SK-N-SH (cell line): ENCODE data around the gene RELN. TPM values are rescaled to one million over a fixed set of nuclear protein-coding genes. Genes with fewer than 3 reads are reported as not detected.

ENCODE experiments used
- CTCF ChIA-PET: fragments of 300-600, 350-600 bp; formaldehyde crosslinking; extraction: SDS; loops from one replicate; lab custom pipeline; 2021; lab: Yijun Ruan, JAX
- POLR2A ChIA-PET: fragments of 350-600 bp; sonication (Branson Sonifier 250); formaldehyde crosslinking; extraction: SDS; loops from one replicate; lab custom pipeline; 2020; ENCODE audit warnings: antibody characterized with exemption, inconsistent platforms; lab: Yijun Ruan, JAX
- DNase-seq: peaks from one replicate; pipeline ENCODE4 v3.0.0; 2012
- H2AFZ ChIP-seq: fragments of 200-600 bp; sonication (generic); 2 replicates; pipeline ENCODE4 v1.8.1; 2016; ENCODE audit warnings: antibody characterized with exemption, mild to moderate bottlenecking, low read depth
- H3F3A ChIP-seq: fragments of 200-600 bp; sonication (generic); replicated peaks from 2 replicates; pipeline ENCODE3; 2016; ENCODE audit warnings: antibody characterized with exemption, mild to moderate bottlenecking; ENCODE audit not compliant: insufficient read depth
- H3K27ac ChIP-seq, 2 experiments: fragments of 200-500 bp in 1 of 2; fragments of 200-600 bp in 1 of 2; sonication (Bioruptor generic) in 1 of 2; sonication (generic), shearing (Covaris generic) in 1 of 2; 2 replicates each; pipeline versions ENCODE4 v1.5.1 to v1.6.1; 2014 to 2016; ENCODE audit warnings: low read depth in 2 of 2, inconsistent platforms in 1 of 2, low read length in 1 of 2, mild to moderate bottlenecking in 1 of 2, mixed read lengths in 1 of 2
- H3K27me3 ChIP-seq: fragments of 200-600 bp; sonication (generic), shearing (Covaris generic); 2 replicates; pipeline ENCODE4 v1.6.1; 2016; ENCODE audit warnings: mixed run types; ENCODE audit not compliant: insufficient read depth
- H3K36me3 ChIP-seq, 2 experiments: fragments of 200-500 bp in 1 of 2; fragments of 200-600 bp in 1 of 2; sonication (Bioruptor generic) in 1 of 2; sonication (generic) in 1 of 2; replicated peaks in 1 of 2; 2 replicates each; pipeline versions ENCODE3 to v1.5.1; 2014 to 2016; ENCODE audit warnings: low read length in 1 of 2, mild to moderate bottlenecking in 1 of 2; ENCODE audit not compliant: insufficient read depth in 2 of 2, control insufficient read depth in 1 of 2
- H3K4me1 ChIP-seq, 2 experiments: fragments of 200-500 bp in 1 of 2; fragments of 200-600 bp in 1 of 2; sonication (Bioruptor generic) in 1 of 2; sonication (generic), shearing (Covaris generic) in 1 of 2; 2 replicates each; pipeline versions ENCODE4 v1.5.1 to v1.6.1; 2014 to 2016; ENCODE audit warnings: low read depth in 1 of 2, low read length in 1 of 2, mixed run types in 1 of 2; ENCODE audit not compliant: insufficient read depth in 2 of 2, control insufficient read depth in 1 of 2
- H3K4me2 ChIP-seq: fragments of 200-600 bp; sonication (generic), shearing (Covaris generic); 2 replicates; pipeline ENCODE4 v1.6.1; 2017; ENCODE audit warnings: mixed run types
- H3K4me3 ChIP-seq, 2 experiments: fragments of 200-500 bp in 1 of 2; fragments of 200-600 bp in 1 of 2; sonication (Bioruptor generic) in 1 of 2; sonication (generic), shearing (Covaris generic) in 1 of 2; 2 replicates each; pipeline versions ENCODE4 v1.5.1 to v1.8.1; 2014 to 2016; ENCODE audit warnings: low read depth in 2 of 2, inconsistent platforms in 1 of 2, low read length in 1 of 2, mild to moderate bottlenecking in 1 of 2, mixed read lengths in 1 of 2, moderate library complexity in 1 of 2
- H3K79me2 ChIP-seq: fragments of 200-600 bp; sonication (generic); 2 replicates; pipeline ENCODE4 v1.8.1; 2017; ENCODE audit warnings: mild to moderate bottlenecking; ENCODE audit not compliant: insufficient read depth
- H3K9ac ChIP-seq: fragments of 200-600 bp; sonication (generic); 2 replicates; pipeline ENCODE4 v1.6.1; 2017; ENCODE audit warnings: mixed run types
- H3K9me2 ChIP-seq: fragments of 200-600 bp; sonication (generic); 2 replicates; pipeline ENCODE4 v1.6.1; 2017; ENCODE audit warnings: mixed run types
- H3K9me3 ChIP-seq: fragments of 200-600 bp; sonication (generic); 2 replicates; pipeline ENCODE4 v1.6.1; 2017; ENCODE audit warnings: mixed run types, mild to moderate bottlenecking, moderate library complexity
- H4K20me1 ChIP-seq: fragments of 200-600 bp; sonication (generic); 2 replicates; pipeline ENCODE4 v1.6.1; 2017; ENCODE audit warnings: mild to moderate bottlenecking, mixed run types; ENCODE audit not compliant: insufficient read depth
- CTCF ChIP-seq: fragments of 200-600 bp; sonication (generic); IDR thresholded peaks from 2 replicates; pipeline ENCODE4 v1.6.1; 2017; ENCODE audit warnings: antibody characterized with exemption, mild to moderate bottlenecking, moderate library complexity
- EP300 ChIP-seq, 2 experiments: IDR thresholded peaks; 2 replicates each; pipeline versions ENCODE4 v1.4.0 to v1.6.1; 2012; ENCODE audit warnings: borderline replicate concordance in 1 of 2, low read depth in 1 of 2, low read length in 1 of 2
- GATA2 ChIP-seq: sonication (generic); formaldehyde crosslinking; IDR thresholded peaks from 2 replicates; pipeline ENCODE4 v1.5.0; 2020; ENCODE audit warnings: mild to moderate bottlenecking, missing genetic modification reagents
- PBX3 ChIP-seq: IDR thresholded peaks from 2 replicates; pipeline ENCODE4; 2012
- RAD21 ChIP-seq: IDR thresholded peaks from 2 replicates; pipeline ENCODE4 v1.6.1; 2012; ENCODE audit warnings: mild to moderate bottlenecking, low read length
- RCOR1 ChIP-seq: fragments of 150-350 bp; IDR thresholded peaks from 2 replicates; pipeline ENCODE4 v1.6.1; 2017; ENCODE audit warnings: antibody characterized with exemption, low read length
- SMC3 ChIP-seq: IDR thresholded peaks from 2 replicates; pipeline ENCODE4 v1.6.1; 2012; ENCODE audit warnings: low read depth, low read length, improper control_type of control experiment
- TAF1 ChIP-seq: IDR thresholded peaks from 2 replicates; pipeline ENCODE4 v1.6.1; 2012; ENCODE audit warnings: low read depth, mild to moderate bottlenecking, low read length, moderate library complexity, borderline replicate concordance
- TCF12 ChIP-seq: IDR thresholded peaks from 2 replicates; pipeline ENCODE4 v1.4.0; 2012
- WGBS: methylation state at CpG from one replicate; pipeline ENCODE4 v1.1.6; 2017; ENCODE audit warnings: low lambda C conversion rate; 5-methylcytosine and 5-hydroxymethylcytosine counted together
- polyA plus RNA-seq, 3 experiments: library from polyadenylated mRNA; depleted of rRNA; stranded (reverse); fragments of >200 nt; gene quantifications; 2 replicates each; pipeline ENCODE4 v1.2.3, GENCODE V29; 2012

Gene RELN
- polyA plus RNA-seq, 1 of the 3 experiments (the other 2 are of a cell fraction) = 0.02 TPM

- Histone ChIP-seq H3K4me3 (no peak overlapping the region), H3K9me3 (no peaks in the 10 kb centered on the region), H3K36me3 (no peaks in the 10 kb centered on the region), H3K79me2 (no peaks in the 10 kb centered on the region), H4K20me1 (no peaks in the 10 kb centered on the region), H2AFZ (no peak overlapping the region), H3K9me2 (no peaks in the 10 kb centered on the region), H3F3A (no peaks in the 10 kb centered on the region), H3K9ac (no peak overlapping the region), H3K27ac (peak overlapping the region in 1 of 2 experiments; percentile 11; a peak in 1 of 4 replicates), H3K4me1 (peaks cover 0 to 29% of the 10 kb centered on the region in 2 experiments; a peak in 2 of 4 replicates), H3K27me3 (no peaks in the 10 kb centered on the region), H3K4me2 (no peak overlapping the region)
- peak; percentile 3 for DNase-seq
- POLR2A ChIA-PET = no interaction called here
- CTCF ChIA-PET = interaction anchor here (1.4 kb wide), 1 partner anchor 10 kb away, joined by 3 read pairs; no protein-coding TSS in a partner anchor
- no peak for TF ChIP-seq TCF12
- TF ChIP-seq GATA2 (CRISPR knock-in tag) = peak; percentile 65
- TF ChIP-seq RAD21 = no peak
- TF ChIP-seq SMC3 = no peak
- TF ChIP-seq RCOR1 = no peak
- no peak for TF ChIP-seq PBX3
- TF ChIP-seq EP300 (IDR thresholded peaks at IDR 0.05; ENCODE audit: borderline replicate concordance in 1 of 2, low read depth in 1 of 2, low read length in 1 of 2) = peak in 1 of 2 experiments; percentile 4; a peak in 1 of 4 replicates
- WGBS = 53% methylated on average over 5 of the region's 5 CpGs
Measured at GRCh38 chr7:103811290-103811689, 178.2 kb downstream of the RELN start.

- Histone ChIP-seq H3K4me3 (no peak overlapping the region), H3K79me2 (no peaks in the 10 kb centered on the region), H3K9me3 (no peaks in the 10 kb centered on the region), H3K9ac (no peak overlapping the region), H3K9me2 (no peaks in the 10 kb centered on the region), H2AFZ (no peak overlapping the region), H3K4me1 (peaks cover 0 to 29% of the 10 kb centered on the region in 2 experiments; a peak in 2 of 4 replicates), H3K36me3 (no peaks in the 10 kb centered on the region), H4K20me1 (no peaks in the 10 kb centered on the region), H3K27ac (peak overlapping the region in 1 of 2 experiments; percentile 18; a peak in 2 of 4 replicates), H3K4me2 (no peak overlapping the region), H3K27me3 (no peaks in the 10 kb centered on the region), H3F3A (no peaks in the 10 kb centered on the region)
- POLR2A ChIA-PET = no interaction called here
- CTCF ChIA-PET = interaction anchor here (0.7 kb wide), 1 partner anchor 9 kb away, joined by 4 read pairs; no protein-coding TSS in a partner anchor
- 51% methylated on average over 11 of the region's 11 CpGs for WGBS
- TF ChIP-seq CTCF (no peak), TAF1 (no peak), RCOR1 (no peak), GATA2 (CRISPR knock-in tag) (peak; percentile 56)
- DNase-seq = peak; percentile 14
Measured at GRCh38 chr7:103810112-103810744, 179.2 kb downstream of the RELN start.
